WTC11 (cell line): ENCODE data around the gene DNAH1.

ENCODE experiments used
- JUN ChIP-seq: sonication (generic); formaldehyde crosslinking; IDR thresholded peaks from 2 replicates; pipeline ENCODE4 v1.8.0; 2023; ENCODE audit warnings: mild to moderate bottlenecking, missing genetic modification reagents
- TF ChIP-seq, protein P1 (sequence below): fragments of 200-600 bp; IDR thresholded peaks from 2 replicates; pipeline ENCODE4 v1.8.0; 2022; ENCODE audit warnings: antibody characterized with exemption
- TF ChIP-seq, protein P2 (sequence below): sonication (generic); formaldehyde crosslinking; IDR thresholded peaks from 2 replicates; pipeline ENCODE4 v1.8.0; 2022; ENCODE audit warnings: mild to moderate bottlenecking, missing genetic modification reagents

DNA sequence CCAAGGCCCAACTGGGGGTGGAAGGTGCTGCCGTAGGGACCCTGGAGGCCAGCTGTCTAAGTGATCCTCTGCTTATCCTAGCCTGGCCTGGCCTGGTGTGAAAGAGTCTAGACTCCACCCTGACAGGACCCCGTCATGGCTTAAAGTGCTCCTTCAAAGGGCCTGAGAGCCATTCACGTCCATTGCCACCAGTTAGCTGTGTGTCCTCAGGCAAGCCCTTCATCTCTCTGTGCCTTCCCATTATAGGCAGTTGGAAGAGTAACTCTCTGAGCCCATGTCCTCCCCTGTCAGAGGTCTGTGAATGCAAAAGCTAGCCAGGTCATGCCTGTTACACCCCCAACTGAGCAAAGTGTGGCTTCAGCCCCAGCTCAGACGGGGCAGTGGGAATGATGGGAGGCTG lies 9.1 kb upstream of the DNAH1 start:
- no peak for TF ChIP-seq JUN (CRISPR knock-in tag)
- TF ChIP-seq, protein P1, sequence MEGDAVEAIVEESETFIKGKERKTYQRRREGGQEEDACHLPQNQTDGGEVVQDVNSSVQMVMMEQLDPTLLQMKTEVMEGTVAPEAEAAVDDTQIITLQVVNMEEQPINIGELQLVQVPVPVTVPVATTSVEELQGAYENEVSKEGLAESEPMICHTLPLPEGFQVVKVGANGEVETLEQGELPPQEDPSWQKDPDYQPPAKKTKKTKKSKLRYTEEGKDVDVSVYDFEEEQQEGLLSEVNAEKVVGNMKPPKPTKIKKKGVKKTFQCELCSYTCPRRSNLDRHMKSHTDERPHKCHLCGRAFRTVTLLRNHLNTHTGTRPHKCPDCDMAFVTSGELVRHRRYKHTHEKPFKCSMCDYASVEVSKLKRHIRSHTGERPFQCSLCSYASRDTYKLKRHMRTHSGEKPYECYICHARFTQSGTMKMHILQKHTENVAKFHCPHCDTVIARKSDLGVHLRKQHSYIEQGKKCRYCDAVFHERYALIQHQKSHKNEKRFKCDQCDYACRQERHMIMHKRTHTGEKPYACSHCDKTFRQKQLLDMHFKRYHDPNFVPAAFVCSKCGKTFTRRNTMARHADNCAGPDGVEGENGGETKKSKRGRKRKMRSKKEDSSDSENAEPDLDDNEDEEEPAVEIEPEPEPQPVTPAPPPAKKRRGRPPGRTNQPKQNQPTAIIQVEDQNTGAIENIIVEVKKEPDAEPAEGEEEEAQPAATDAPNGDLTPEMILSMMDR = no peak
- TF ChIP-seq, protein P2, sequence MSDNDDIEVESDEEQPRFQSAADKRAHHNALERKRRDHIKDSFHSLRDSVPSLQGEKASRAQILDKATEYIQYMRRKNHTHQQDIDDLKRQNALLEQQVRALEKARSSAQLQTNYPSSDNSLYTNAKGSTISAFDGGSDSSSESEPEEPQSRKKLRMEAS (CRISPR knock-in tag) = no peak
